Peyer's patch (tissue), 4 donors: ENCODE measurements around the gene MCCC1. TPM values are rescaled to one million over a fixed set of nuclear protein-coding genes. Genes with fewer than 3 reads are reported as not detected.
"Not testable (repeated sequence)": the region's sequence is repeated elsewhere in the genome, so short reads cannot be mapped to it uniquely, and the experiment has no call there.

Experiments
- DNase-seq, 3 donors: peaks; one replicate each; pipeline ENCODE4 v3.0.0-alpha.2; 2017 to 2019
- H3K27ac ChIP-seq, 4 donors: fragments of 200-600 bp; sonication (generic); one replicate each; pipeline ENCODE4 v1.5.1; 2016 to 2019
- H3K27me3 ChIP-seq, 2 donors: fragments of 200-600 bp; sonication (generic); one replicate each; pipeline ENCODE4 v1.5.1; 2019
- H3K36me3 ChIP-seq, 3 donors: fragments of 200-600 bp; sonication (generic); one replicate each; pipeline ENCODE4 v1.5.1; 2016 to 2019
- H3K4me1 ChIP-seq, 4 donors: fragments of 200-600 bp; sonication (generic); one replicate each; pipeline ENCODE4 v1.5.1; 2016 to 2019
- H3K4me3 ChIP-seq, 4 donors: fragments of 200-600 bp; sonication (generic); 1 replicate in 3 of 4; 2 replicates in 1 of 4; pipeline ENCODE4 v1.5.1; 2016 to 2019; ENCODE audit warnings: mild to moderate bottlenecking in 1 of 4
- H3K9me3 ChIP-seq, 4 donors: fragments of 200-600 bp; sonication (generic); one replicate each; pipeline ENCODE4 v1.5.1; 2016 to 2019; ENCODE audit warnings: mild to moderate bottlenecking in 1 of 4
- CTCF ChIP-seq, 6 experiments: fragments of 450-650 bp in 4 of 6; fragments of 200-600 bp in 2 of 6; sonication (generic) in 1 of 6; IDR thresholded peaks; one replicate each; pipeline ENCODE4 v1.5.1; 2017 to 2019; ENCODE audit warnings: antibody characterized with exemption in 6 of 6, mild to moderate bottlenecking in 3 of 6, moderate library complexity in 1 of 6
- POLR2A ChIP-seq, 2 donors: fragments of 450-650 bp; IDR thresholded peaks; one replicate each; pipeline ENCODE4 v1.5.1; 2017; ENCODE audit warnings: antibody characterized with exemption in 2 of 2, mild to moderate bottlenecking in 2 of 2, moderate library complexity in 2 of 2
- total RNA-seq, 4 donors: library from RNA; depleted of rRNA; stranded (reverse); fragments of >200 nt; gene quantifications; one replicate each; pipeline ENCODE4 v1.1.0, GENCODE V29; 2016

The MCCC1 gene
- total RNA-seq, 4 donors from 2014 or later = 20.3 to 57.8 (median 21.9) TPM

- H3K9me3 ChIP-seq = no peaks in the 10 kb centered on the region
- no peak for TF ChIP-seq CTCF (IDR thresholded peaks at IDR 0.05)
- TF ChIP-seq POLR2A (IDR thresholded peaks at IDR 0.05) = no peak
- no peak overlapping the region for H3K27ac ChIP-seq
- H3K4me1 ChIP-seq = no peaks in the 10 kb centered on the region
- H3K4me3 ChIP-seq = no peak overlapping the region
- no peak for DNase-seq
- H3K36me3 ChIP-seq = peaks cover 0 to 28% (median 0%) of the 10 kb centered on the region in 3 donors
- no peaks in the 10 kb centered on the region for H3K27me3 ChIP-seq
These were observed 25.0 kb downstream of the MCCC1 start for GRCh38 chr3:183074261-183074660.

- Histone ChIP-seq H3K36me3 (peaks cover 0 to 28% (median 0%) of the 10 kb centered on the region in 3 donors), H3K27ac (no peak overlapping the region), H3K27me3 (no peaks in the 10 kb centered on the region), H3K4me3 (no peak overlapping the region), H3K4me1 (no peaks in the 10 kb centered on the region), H3K9me3 (no peaks in the 10 kb centered on the region)
- DNase-seq = no peak
- TF ChIP-seq POLR2A (IDR thresholded peaks at IDR 0.05) = no peak
- TF ChIP-seq CTCF (IDR thresholded peaks at IDR 0.05) = no peak
These were observed 25.5 kb downstream of the MCCC1 start for GRCh38 chr3:183073839-183074238.

- peaks cover 0 to 53% (median 0%) of the 10 kb centered on the region in 3 donors for H3K36me3 ChIP-seq
- no peaks in the 10 kb centered on the region for H3K27me3 ChIP-seq
- H3K4me1 ChIP-seq = no peaks in the 10 kb centered on the region
- H3K9me3 ChIP-seq = no peaks in the 10 kb centered on the region
- TF ChIP-seq CTCF (IDR thresholded peaks at IDR 0.05) (no peak), POLR2A (IDR thresholded peaks at IDR 0.05) (no peak)
- H3K27ac ChIP-seq = no peak overlapping the region
- DNase-seq = no peak
- no peak overlapping the region for H3K4me3 ChIP-seq
These were observed 28.4 kb downstream of the MCCC1 start for GRCh38 chr3:183070892-183071291.

GRCh38 chr3:183069086-183069485 is 30.2 kb downstream of the MCCC1 start:
- Histone ChIP-seq H3K27ac (no peak overlapping the region), H3K27me3 (no peaks in the 10 kb centered on the region), H3K4me1 (no peaks in the 10 kb centered on the region), H3K36me3 (peaks cover 0 to 62% (median 0%) of the 10 kb centered on the region in 3 donors), H3K4me3 (no peak overlapping the region), H3K9me3 (no peaks in the 10 kb centered on the region)
- no peak for DNase-seq
- TF ChIP-seq CTCF (IDR thresholded peaks at IDR 0.05) (no peak), POLR2A (IDR thresholded peaks at IDR 0.05) (no peak)

GRCh38 chr3:183066891-183067290 is 32.4 kb downstream of the MCCC1 start:
- H3K4me1 ChIP-seq, H3K4me3 ChIP-seq, DNase-seq, H3K9me3 ChIP-seq, H3K27ac ChIP-seq, H3K27me3 ChIP-seq: not testable (repeated sequence)
- peaks cover 0 to 57% (median 0%) of the 10 kb centered on the region in 3 donors for H3K36me3 ChIP-seq

- DNase-seq = no peak
- no peak for TF ChIP-seq CTCF (IDR thresholded peaks at IDR 0.05)
- TF ChIP-seq POLR2A (IDR thresholded peaks at IDR 0.05) = no peak
- no peaks in the 10 kb centered on the region for H3K9me3 ChIP-seq
- no peaks in the 10 kb centered on the region for H3K4me1 ChIP-seq
- H3K27me3 ChIP-seq = no peaks in the 10 kb centered on the region
- H3K27ac ChIP-seq = no peak overlapping the region
- H3K4me3 ChIP-seq = no peak overlapping the region
- H3K36me3 ChIP-seq = peaks cover 0 to 39% (median 0%) of the 10 kb centered on the region in 3 donors
These were observed 34.8 kb downstream of the MCCC1 start for GRCh38 chr3:183064475-183064874.
